Measurements from ENCODE around the gene TMEM120A. TPM values are rescaled to one million over a fixed set of nuclear protein-coding genes. Genes with fewer than 3 reads are reported as not detected.

TMEM120A gene
- total RNA-seq, 2 donors from 2014 or later = 35.3 to 50.0 TPM

DNA sequence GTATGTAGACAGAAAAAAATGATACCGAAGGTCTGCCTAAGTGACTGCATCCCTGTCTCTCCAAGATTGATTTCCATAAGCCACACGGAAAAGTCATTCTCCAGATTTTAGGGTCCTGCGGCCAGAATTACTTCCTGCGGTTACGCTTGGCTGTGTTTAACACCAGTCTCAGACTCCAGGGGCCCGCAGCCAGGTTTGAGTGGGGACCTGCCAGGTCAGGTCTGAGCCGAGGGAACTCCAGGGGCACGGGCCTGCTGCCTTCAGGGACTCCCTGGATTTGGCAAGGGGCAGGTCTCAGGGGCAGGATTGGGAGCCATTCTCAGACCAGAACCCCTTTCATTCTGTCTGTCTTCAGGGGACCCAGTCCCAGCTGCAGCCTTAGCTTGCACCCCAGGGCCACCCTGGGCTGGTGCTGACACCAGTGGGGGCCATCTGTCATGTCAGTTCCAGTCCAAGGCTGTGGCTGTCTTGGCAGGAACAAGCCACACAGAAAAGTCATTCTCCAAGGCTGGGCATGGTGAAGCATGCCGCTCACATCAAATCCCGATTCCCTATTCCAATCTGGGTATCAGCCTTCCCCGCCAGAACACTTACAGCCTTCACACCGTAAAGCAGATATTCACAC, 39.0 kb downstream of the TMEM120A start:
- H3K36me3 ChIP-seq = peaks cover 30% of the 10 kb centered on the region
- TF ChIP-seq, protein P1, sequence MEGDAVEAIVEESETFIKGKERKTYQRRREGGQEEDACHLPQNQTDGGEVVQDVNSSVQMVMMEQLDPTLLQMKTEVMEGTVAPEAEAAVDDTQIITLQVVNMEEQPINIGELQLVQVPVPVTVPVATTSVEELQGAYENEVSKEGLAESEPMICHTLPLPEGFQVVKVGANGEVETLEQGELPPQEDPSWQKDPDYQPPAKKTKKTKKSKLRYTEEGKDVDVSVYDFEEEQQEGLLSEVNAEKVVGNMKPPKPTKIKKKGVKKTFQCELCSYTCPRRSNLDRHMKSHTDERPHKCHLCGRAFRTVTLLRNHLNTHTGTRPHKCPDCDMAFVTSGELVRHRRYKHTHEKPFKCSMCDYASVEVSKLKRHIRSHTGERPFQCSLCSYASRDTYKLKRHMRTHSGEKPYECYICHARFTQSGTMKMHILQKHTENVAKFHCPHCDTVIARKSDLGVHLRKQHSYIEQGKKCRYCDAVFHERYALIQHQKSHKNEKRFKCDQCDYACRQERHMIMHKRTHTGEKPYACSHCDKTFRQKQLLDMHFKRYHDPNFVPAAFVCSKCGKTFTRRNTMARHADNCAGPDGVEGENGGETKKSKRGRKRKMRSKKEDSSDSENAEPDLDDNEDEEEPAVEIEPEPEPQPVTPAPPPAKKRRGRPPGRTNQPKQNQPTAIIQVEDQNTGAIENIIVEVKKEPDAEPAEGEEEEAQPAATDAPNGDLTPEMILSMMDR (IDR thresholded peaks at IDR 0.05) = no peak

DNA sequence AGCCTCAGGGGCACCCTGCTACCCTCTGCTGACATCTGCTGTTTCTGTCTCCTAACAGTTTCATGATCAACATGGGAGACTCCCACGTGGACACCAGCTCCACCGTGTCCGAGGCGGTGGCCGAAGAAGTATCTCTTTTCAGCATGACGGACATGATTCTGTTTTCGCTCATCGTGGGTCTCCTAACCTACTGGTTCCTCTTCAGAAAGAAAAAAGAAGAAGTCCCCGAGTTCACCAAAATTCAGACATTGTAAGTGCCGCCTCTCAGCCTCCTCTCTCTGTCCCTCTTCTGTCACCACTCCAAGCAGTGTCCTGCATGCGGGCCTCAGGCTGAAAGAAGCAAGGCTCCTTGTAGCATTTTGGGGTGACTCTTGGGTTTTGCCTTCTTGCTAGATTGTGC, 40.5 kb downstream of the TMEM120A start:
- TF ChIP-seq, protein P1 (IDR thresholded peaks at IDR 0.05) = no peak
- H3K27me3 ChIP-seq = no peaks in the 10 kb centered on the region
- H3K27ac ChIP-seq = no peak overlapping the region
- no peak for DNase-seq (ENCODE audit: low spot score)
- peaks cover 0 to 23% of the 10 kb centered on the region in 2 donors for H3K4me1 ChIP-seq
- peaks cover 30% of the 10 kb centered on the region for H3K36me3 ChIP-seq
- no peak overlapping the region for H3K4me3 ChIP-seq
- H3K9me3 ChIP-seq = no peaks in the 10 kb centered on the region

More for the DNA sequence above, 39.0 kb downstream of the TMEM120A start:
- Histone ChIP-seq H3K4me3 (no peak overlapping the region), H3K9me3 (no peaks in the 10 kb centered on the region), H3K27ac (no peak overlapping the region), H3K4me1 (peaks cover 0 to 14% of the 10 kb centered on the region in 2 donors), H3K27me3 (no peaks in the 10 kb centered on the region)
- no peak for DNase-seq (ENCODE audit: low spot score)

DNA sequence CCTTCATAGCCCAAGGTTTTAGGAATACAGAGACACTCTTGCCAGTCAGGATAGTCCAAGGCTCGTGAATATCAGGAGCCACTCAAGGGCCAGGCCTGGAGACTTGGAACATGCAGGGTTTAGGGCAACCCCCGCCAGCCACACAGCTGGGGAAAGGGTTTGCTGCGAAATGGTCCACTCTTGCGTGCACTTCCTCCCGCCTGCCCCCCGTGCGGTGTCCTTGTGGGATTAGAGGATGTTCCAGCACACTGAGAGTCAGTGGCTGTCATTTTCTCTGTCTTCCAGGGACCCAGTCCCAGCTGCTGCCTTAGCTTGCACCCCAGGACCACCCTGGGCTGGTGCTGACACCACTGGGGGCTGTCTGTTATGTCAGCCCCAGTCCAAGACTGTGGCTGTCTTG, 41.0 kb downstream of the TMEM120A start:
- H3K4me1 ChIP-seq = peaks cover 0 to 27% of the 10 kb centered on the region in 2 donors
- H3K27me3 ChIP-seq = no peaks in the 10 kb centered on the region
- H3K36me3 ChIP-seq = peaks cover 29% of the 10 kb centered on the region
- DNase-seq (ENCODE audit: low spot score) = no peak
- no peak overlapping the region for H3K4me3 ChIP-seq
- TF ChIP-seq, protein P1 (IDR thresholded peaks at IDR 0.05) = no peak
- no peak overlapping the region for H3K27ac ChIP-seq
- H3K9me3 ChIP-seq = no peaks in the 10 kb centered on the region

DNA sequence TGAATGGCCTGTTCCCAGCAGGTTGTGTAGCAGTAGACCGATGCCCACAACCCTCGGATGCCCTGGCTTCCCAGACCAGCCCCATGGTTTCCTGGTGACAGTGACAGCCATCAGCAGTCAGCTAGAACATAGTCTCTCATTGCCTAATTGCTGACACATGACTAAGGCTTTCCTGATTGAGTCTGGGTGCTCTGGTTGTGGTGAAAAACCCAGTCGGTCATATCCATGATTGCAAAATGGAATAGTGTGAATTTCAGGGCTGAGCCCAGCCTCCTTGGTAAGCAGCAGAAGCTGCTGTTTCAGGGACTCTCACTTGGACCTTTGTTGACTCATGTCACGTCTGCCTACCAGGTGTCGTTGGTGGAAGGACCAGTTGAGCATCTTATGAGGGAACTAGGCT, 42.9 kb downstream of the TMEM120A start:
- no peaks in the 10 kb centered on the region for H3K9me3 ChIP-seq
- H3K4me1 ChIP-seq = peaks cover 0 to 34% of the 10 kb centered on the region in 2 donors
- DNase-seq (ENCODE audit: low spot score) = peak; percentile 70
- TF ChIP-seq, protein P1 (IDR thresholded peaks at IDR 0.05) = no peak
- H3K27me3 ChIP-seq = no peaks in the 10 kb centered on the region
- H3K36me3 ChIP-seq = peaks cover 22% of the 10 kb centered on the region
- H3K4me3 ChIP-seq = no peak overlapping the region
- H3K27ac ChIP-seq = peak overlapping the region; percentile 71 to 77

DNA sequence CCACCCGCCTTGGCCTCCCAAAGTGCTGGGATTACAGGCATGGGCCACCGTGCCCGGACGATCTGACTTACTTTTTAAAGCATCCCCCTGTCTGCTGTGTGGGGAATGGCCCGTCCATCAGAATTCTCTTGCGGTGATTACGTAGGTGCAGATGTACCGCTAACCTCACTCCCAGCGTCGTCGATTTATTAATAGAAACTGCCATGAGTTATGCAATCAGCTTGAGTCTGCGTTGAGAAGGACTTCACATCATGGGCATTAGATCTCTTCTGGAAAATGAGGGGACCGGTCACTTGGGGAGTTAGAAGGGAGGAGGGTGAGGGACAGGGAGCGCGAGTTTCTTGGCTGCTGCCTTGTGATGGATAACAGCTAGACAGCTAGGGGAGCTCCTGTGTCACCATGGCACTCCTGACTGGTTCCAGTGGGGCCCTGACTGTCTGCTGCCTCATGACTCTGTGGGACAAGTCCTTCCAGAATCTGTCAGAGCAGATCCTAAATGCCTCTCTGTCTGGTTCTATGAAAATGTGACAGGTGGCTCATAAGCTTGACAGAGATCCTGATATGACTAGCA, 44.2 kb downstream of the TMEM120A start:
- no peak for DNase-seq (ENCODE audit: low spot score)
- no peaks in the 10 kb centered on the region for H3K9me3 ChIP-seq
- TF ChIP-seq, protein P1 (IDR thresholded peaks at IDR 0.05) = no peak
- peak overlapping the region; percentile 71 to 77 for H3K27ac ChIP-seq
- peaks cover 0 to 43% of the 10 kb centered on the region in 2 donors for H3K4me1 ChIP-seq
- no peaks in the 10 kb centered on the region for H3K27me3 ChIP-seq
- peaks cover 16% of the 10 kb centered on the region for H3K36me3 ChIP-seq
- no peak overlapping the region for H3K4me3 ChIP-seq

All from right atrium auricular region (tissue), 2 donors.